NCI-H526 treated with DMSO at 0.1 percent for 48 hours (cell line): ENCODE measurements around the gene FYCO1.

ENCODE experiments used
- DNase-seq: peaks from one replicate; lab custom pipeline; 2025; lab: John Stamatoyannopoulos, UW

FYCO1 gene

GRCh38 chr3:45965253-45965652 lies 30.4 kb downstream of the FYCO1 start:
- DNase-seq: peak; percentile 11

- no peak for DNase-seq
These were observed 31.5 kb downstream of the FYCO1 start for GRCh38 chr3:45964139-45964538.

GRCh38 chr3:45962033-45962432 lies 33.6 kb downstream of the FYCO1 start:
- DNase-seq: no peak

GRCh38 chr3:45960289-45960688 lies 35.3 kb downstream of the FYCO1 start:
- DNase-seq: no peak

GRCh38 chr3:45959201-45959600 lies 36.4 kb downstream of the FYCO1 start:
- DNase-seq: no peak

- no peak for DNase-seq
These were observed 37.3 kb downstream of the FYCO1 start for GRCh38 chr3:45958321-45958791.

- no peak for DNase-seq
These were observed 38.0 kb downstream of the FYCO1 start for GRCh38 chr3:45957586-45957985.

- no peak for DNase-seq
These were observed 39.9 kb downstream of the FYCO1 start for GRCh38 chr3:45955706-45956105.

GRCh38 chr3:45955017-45955647 lies 40.5 kb downstream of the FYCO1 start:
- no peak for DNase-seq

GRCh38 chr3:45954306-45954705 lies 41.3 kb downstream of the FYCO1 start:
- DNase-seq: no peak

GRCh38 chr3:45953536-45953935 lies 42.1 kb downstream of the FYCO1 start:
- no peak for DNase-seq

GRCh38 chr3:45952456-45952855 lies 43.2 kb downstream of the FYCO1 start:
- no peak for DNase-seq

- DNase-seq: no peak
These were observed 43.7 kb downstream of the FYCO1 start for GRCh38 chr3:45951946-45952345.

- no peak for DNase-seq
These were observed 44.7 kb downstream of the FYCO1 start for GRCh38 chr3:45950686-45951600.

GRCh38 chr3:45950131-45950530 lies 45.5 kb downstream of the FYCO1 start:
- DNase-seq: no peak

GRCh38 chr3:45949432-45949831 lies 46.2 kb downstream of the FYCO1 start:
- no peak for DNase-seq

GRCh38 chr3:45948881-45949280 lies 46.7 kb downstream of the FYCO1 start:
- no peak for DNase-seq

- DNase-seq: no peak
These were observed 47.3 kb downstream of the FYCO1 start for GRCh38 chr3:45948311-45948781.

GRCh38 chr3:45947361-45947760 lies 48.3 kb downstream of the FYCO1 start:
- no peak for DNase-seq

- DNase-seq: no peak
These were observed 48.7 kb downstream of the FYCO1 start for GRCh38 chr3:45946875-45947274.

- DNase-seq: no peak
These were observed 49.3 kb downstream of the FYCO1 start for GRCh38 chr3:45946307-45946706.

GRCh38 chr3:45944830-45945620 lies 50.6 kb downstream of the FYCO1 start:
- DNase-seq: no peak
